Upper lobe of right lung (tissue), 1 donor: Measurements from ENCODE around the gene ZNF575. TPM values are rescaled to one million over a fixed set of nuclear protein-coding genes. Genes with fewer than 3 reads are reported as not detected.

Source experiments
- ATAC-seq: fragments of 200-7000 bp; cut with Tn5 transposase; one replicate; pipeline ENCODE4 v1.9.1; 2020; ENCODE audit warnings: mild to moderate bottlenecking, moderate library complexity
- DNase-seq: peaks from one replicate; pipeline ENCODE4 v3.0.0-alpha.2; 2020
- H3K27ac ChIP-seq: fragments of 200-600 bp; one replicate; pipeline ENCODE4 v1.8.0; 2022
- H3K27me3 ChIP-seq: fragments of 200-600 bp; one replicate; pipeline ENCODE4 v1.8.0; 2022; ENCODE audit warnings: mild to moderate bottlenecking
- H3K36me3 ChIP-seq: fragments of 200-600 bp; one replicate; pipeline ENCODE4 v1.8.0; 2022
- H3K4me1 ChIP-seq: fragments of 200-600 bp; one replicate; pipeline ENCODE4 v1.8.0; 2022
- H3K4me3 ChIP-seq: fragments of 200-600 bp; one replicate; pipeline ENCODE4 v1.8.0; 2022; ENCODE audit warnings: mild to moderate bottlenecking
- H3K9me3 ChIP-seq: fragments of 200-600 bp; one replicate; pipeline ENCODE4 v1.8.0; 2022
- intact Hi-C: fragments of 100-400 bp; cut with DNase I; formaldehyde crosslinking; loops from one replicate; pipeline ENCODE4 v1.11.0; 2022
- long read RNA-seq: library from polyadenylated mRNA; unstranded; transcript quantifications from one replicate; pipeline ENCODE4 v2.0.0, GENCODE V29; 2021
- total RNA-seq: library from RNA; stranded (reverse); fragmentation: NEBNext Ultra II Directional; extraction: Animal tissue kit (Norgen Biotek cat#: 25700); gene quantifications from one replicate; pipeline ENCODE4 v1.2.1, GENCODE V29; 2021
- TF ChIP-seq, protein P1 (sequence below): fragments of 200-600 bp; IDR thresholded peaks from one replicate; pipeline ENCODE4 v1.8.0; 2022; ENCODE audit warnings: antibody characterized with exemption
- donor health status: DM: no; HTN: yes; CAD: no; lungs with severe emphysema.

The ZNF575 gene
- 2.3 TPM for total RNA-seq
- long read RNA-seq, partial matches to known transcripts: 0 of 1 reads
- long read RNA-seq, other reads (novel, unspliced or antisense): 0 of 1 reads

- DNase-seq (peak; percentile 94), ATAC-seq (peak; percentile 81)
- peak within 1 kb of the TSS; percentile 68 for H3K4me3 ChIP-seq
- intact Hi-C loops: no loop called here
- peak within 1 kb of the TSS; percentile 80 for H3K27ac ChIP-seq
- no peaks in the 10 kb centered on the region for H3K9me3 ChIP-seq
- no peaks in the 10 kb centered on the region for H3K27me3 ChIP-seq
- H3K36me3 ChIP-seq: peaks cover 6% of the 10 kb centered on the region
- H3K4me1 ChIP-seq: peaks cover 12% of the 10 kb centered on the region
- TF ChIP-seq, protein P1, sequence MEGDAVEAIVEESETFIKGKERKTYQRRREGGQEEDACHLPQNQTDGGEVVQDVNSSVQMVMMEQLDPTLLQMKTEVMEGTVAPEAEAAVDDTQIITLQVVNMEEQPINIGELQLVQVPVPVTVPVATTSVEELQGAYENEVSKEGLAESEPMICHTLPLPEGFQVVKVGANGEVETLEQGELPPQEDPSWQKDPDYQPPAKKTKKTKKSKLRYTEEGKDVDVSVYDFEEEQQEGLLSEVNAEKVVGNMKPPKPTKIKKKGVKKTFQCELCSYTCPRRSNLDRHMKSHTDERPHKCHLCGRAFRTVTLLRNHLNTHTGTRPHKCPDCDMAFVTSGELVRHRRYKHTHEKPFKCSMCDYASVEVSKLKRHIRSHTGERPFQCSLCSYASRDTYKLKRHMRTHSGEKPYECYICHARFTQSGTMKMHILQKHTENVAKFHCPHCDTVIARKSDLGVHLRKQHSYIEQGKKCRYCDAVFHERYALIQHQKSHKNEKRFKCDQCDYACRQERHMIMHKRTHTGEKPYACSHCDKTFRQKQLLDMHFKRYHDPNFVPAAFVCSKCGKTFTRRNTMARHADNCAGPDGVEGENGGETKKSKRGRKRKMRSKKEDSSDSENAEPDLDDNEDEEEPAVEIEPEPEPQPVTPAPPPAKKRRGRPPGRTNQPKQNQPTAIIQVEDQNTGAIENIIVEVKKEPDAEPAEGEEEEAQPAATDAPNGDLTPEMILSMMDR: peak; percentile 11
Observed at GRCh38 chr19:43532962-43533545, at the start of gene ZNF575. Gene ZNF575, plus strand, starts transcription at chr19:43533188. Its CDS starts 1,235 bp downstream, at chr19:43534423.

DNA sequence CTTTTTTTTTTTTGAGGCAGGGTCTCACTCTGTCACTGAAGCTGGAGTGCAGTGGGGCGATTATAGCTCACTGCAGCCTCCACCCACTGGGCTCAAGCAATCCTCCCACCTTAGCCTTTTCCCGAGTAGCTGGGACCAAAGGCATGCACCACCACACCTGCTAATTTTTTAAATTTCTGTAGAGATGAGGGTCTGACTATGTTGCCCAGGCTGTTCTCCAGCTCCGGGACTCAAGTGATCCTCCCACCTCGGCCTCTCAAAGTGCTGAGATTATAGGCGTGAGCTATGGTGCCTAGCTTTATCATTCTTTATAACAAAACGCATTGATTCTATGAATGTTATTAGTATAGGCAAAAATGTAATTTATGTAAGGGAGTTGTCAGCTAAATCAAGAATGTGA, 49.7 kb upstream of the ZNF575 start:
- intact Hi-C loops: no loop called here
- no peak overlapping the region for H3K27ac ChIP-seq
- H3K4me3 ChIP-seq: no peak overlapping the region
- no peaks in the 10 kb centered on the region for H3K4me1 ChIP-seq
- no peak for ATAC-seq
- no peaks in the 10 kb centered on the region for H3K9me3 ChIP-seq
- TF ChIP-seq, protein P1: no peak
- no peak for DNase-seq
- no peaks in the 10 kb centered on the region for H3K36me3 ChIP-seq
- no peaks in the 10 kb centered on the region for H3K27me3 ChIP-seq

GRCh38 chr19:43485951-43486350, 47.0 kb upstream of the ZNF575 start:
- no peaks in the 10 kb centered on the region for H3K36me3 ChIP-seq
- DNase-seq (no peak), ATAC-seq (no peak)
- H3K9me3 ChIP-seq: no peaks in the 10 kb centered on the region
- H3K27ac ChIP-seq: no peak overlapping the region
- intact Hi-C loops: no loop called here
- TF ChIP-seq, protein P1: no peak
- no peaks in the 10 kb centered on the region for H3K4me1 ChIP-seq
- no peak overlapping the region for H3K4me3 ChIP-seq
- no peaks in the 10 kb centered on the region for H3K27me3 ChIP-seq

DNA sequence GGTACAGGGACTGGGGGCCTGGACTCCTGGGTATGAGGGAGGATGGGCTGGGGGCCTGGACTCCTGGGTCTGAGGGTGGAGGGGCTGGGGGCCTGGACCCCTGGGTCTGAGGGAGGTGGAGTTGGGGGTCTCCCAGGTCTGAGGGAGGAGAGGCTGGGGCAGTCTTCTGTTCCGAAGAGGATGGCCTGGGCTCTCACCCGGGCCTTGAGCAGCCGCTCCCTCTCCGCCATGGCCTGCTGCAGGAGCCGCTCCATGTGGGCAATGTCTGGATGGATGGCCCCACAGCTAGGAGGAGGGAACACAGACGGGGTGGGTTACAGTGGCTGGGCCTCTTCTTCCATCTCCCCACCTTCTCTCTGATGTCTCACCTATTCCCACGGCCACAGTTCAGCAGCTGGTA, 46.6 kb upstream of the ZNF575 start:
- intact Hi-C loops: no loop called here
- Histone ChIP-seq H3K4me3 (no peak overlapping the region), H3K4me1 (no peaks in the 10 kb centered on the region), H3K9me3 (no peaks in the 10 kb centered on the region), H3K27ac (no peak overlapping the region), H3K27me3 (no peaks in the 10 kb centered on the region), H3K36me3 (no peaks in the 10 kb centered on the region)
- no peak for ATAC-seq
- TF ChIP-seq, protein P1: no peak
- no peak for DNase-seq

GRCh38 chr19:43488179-43488578, 44.8 kb upstream of the ZNF575 start:
- Histone ChIP-seq H3K36me3 (no peaks in the 10 kb centered on the region), H3K27me3 (no peaks in the 10 kb centered on the region), H3K4me3 (no peak overlapping the region), H3K9me3 (no peaks in the 10 kb centered on the region), H3K27ac (no peak overlapping the region), H3K4me1 (no peaks in the 10 kb centered on the region)
- TF ChIP-seq, protein P1: no peak
- ATAC-seq (no peak), DNase-seq (no peak)
- intact Hi-C loops: no loop called here

DNA sequence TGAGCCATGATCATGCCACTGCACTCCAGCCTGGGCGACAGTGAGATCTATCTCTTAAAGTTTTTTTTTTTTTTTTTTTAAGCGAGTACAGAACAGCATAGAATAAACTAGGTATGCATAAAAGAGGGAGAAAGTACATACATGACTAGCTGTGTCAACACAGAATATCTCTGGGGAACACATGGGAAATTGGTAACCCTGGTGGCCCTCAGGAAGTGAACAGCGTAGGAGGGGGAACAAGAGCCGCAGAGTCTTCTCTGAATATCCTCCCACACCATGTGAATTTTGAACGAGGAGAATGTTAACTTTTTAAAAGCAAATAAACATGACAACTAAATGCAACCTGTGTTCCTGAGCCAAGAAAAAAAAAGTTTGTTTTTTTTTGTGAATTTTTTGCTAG, 43.7 kb upstream of the ZNF575 start:
- DNase-seq (no peak), ATAC-seq (peak; percentile 70)
- intact Hi-C loops: no loop called here

More for the DNA sequence above, 43.7 kb upstream of the ZNF575 start:
- Histone ChIP-seq H3K4me1 (no peaks in the 10 kb centered on the region), H3K4me3 (no peak overlapping the region), H3K36me3 (no peaks in the 10 kb centered on the region), H3K9me3 (no peaks in the 10 kb centered on the region), H3K27me3 (no peaks in the 10 kb centered on the region), H3K27ac (no peak overlapping the region)
- TF ChIP-seq, protein P1: no peak
